Tibial nerve (tissue), 4 donors: ENCODE results near the gene NANOG.
"Not testable (repeated sequence)": the region's sequence is repeated elsewhere in the genome, so short reads cannot be mapped to it uniquely, and the experiment has no call there.

Experiments
- CTCF ChIP-seq, 5 experiments: fragments of 200-600 bp in 3 of 5; fragments of 450-650 bp in 2 of 5; sonication (generic) in 3 of 5; IDR thresholded peaks; one replicate each; pipeline ENCODE4 v1.5.1; 2016 to 2019; ENCODE audit warnings: antibody characterized with exemption in 5 of 5, mild to moderate bottlenecking in 3 of 5, moderate library complexity in 2 of 5
- EP300 ChIP-seq, 2 donors: sonication (generic); formaldehyde crosslinking; IDR thresholded peaks; one replicate each; pipeline ENCODE4 v1.6.1; 2017; ENCODE audit warnings: antibody characterized with exemption in 2 of 2, mild to moderate bottlenecking in 1 of 2
- POLR2A ChIP-seq, 2 donors: fragments of 450-650 bp; IDR thresholded peaks; one replicate each; pipeline ENCODE4 v1.6.1; 2017; ENCODE audit warnings: antibody characterized with exemption in 2 of 2, mild to moderate bottlenecking in 2 of 2, moderate library complexity in 2 of 2

GRCh38 chr12:7806319-7806718, 17.1 kb downstream of the NANOG start:
- TF ChIP-seq CTCF, POLR2A, EP300 (IDR thresholded peaks at IDR 0.05): not testable (repeated sequence)
